ENCODE data around the gene OR1I1.

- TF ChIP-seq POLR2A (IDR thresholded peaks at IDR 0.05) = no peak
- TF ChIP-seq CTCF (IDR thresholded peaks at IDR 0.05) = no peak
Observed at GRCh38 chr19:15138427-15138826, 56.4 kb downstream of the OR1I1 start.

Measured in upper lobe of left lung (tissue), 4 donors.